Peyer's patch (tissue), 4 donors: ENCODE data around the gene KLHL40.

Experiments
- POLR2A ChIP-seq, 2 donors: fragments of 450-650 bp; IDR thresholded peaks; one replicate each; pipeline ENCODE4 v1.5.1; 2017; ENCODE audit warnings: antibody characterized with exemption in 2 of 2, mild to moderate bottlenecking in 2 of 2, moderate library complexity in 2 of 2
- TF ChIP-seq, protein P1 (sequence below), 6 experiments: fragments of 450-650 bp in 4 of 6; fragments of 200-600 bp in 2 of 6; sonication (generic) in 1 of 6; IDR thresholded peaks; one replicate each; pipeline ENCODE4 v1.5.1; 2017 to 2019; ENCODE audit warnings: antibody characterized with exemption in 6 of 6, mild to moderate bottlenecking in 3 of 6, moderate library complexity in 1 of 6

GRCh38 chr3:42700366-42701288 is 15.3 kb downstream of the KLHL40 start:
- TF ChIP-seq, protein P1, sequence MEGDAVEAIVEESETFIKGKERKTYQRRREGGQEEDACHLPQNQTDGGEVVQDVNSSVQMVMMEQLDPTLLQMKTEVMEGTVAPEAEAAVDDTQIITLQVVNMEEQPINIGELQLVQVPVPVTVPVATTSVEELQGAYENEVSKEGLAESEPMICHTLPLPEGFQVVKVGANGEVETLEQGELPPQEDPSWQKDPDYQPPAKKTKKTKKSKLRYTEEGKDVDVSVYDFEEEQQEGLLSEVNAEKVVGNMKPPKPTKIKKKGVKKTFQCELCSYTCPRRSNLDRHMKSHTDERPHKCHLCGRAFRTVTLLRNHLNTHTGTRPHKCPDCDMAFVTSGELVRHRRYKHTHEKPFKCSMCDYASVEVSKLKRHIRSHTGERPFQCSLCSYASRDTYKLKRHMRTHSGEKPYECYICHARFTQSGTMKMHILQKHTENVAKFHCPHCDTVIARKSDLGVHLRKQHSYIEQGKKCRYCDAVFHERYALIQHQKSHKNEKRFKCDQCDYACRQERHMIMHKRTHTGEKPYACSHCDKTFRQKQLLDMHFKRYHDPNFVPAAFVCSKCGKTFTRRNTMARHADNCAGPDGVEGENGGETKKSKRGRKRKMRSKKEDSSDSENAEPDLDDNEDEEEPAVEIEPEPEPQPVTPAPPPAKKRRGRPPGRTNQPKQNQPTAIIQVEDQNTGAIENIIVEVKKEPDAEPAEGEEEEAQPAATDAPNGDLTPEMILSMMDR (IDR thresholded peaks at IDR 0.05) = no peak
- TF ChIP-seq POLR2A (IDR thresholded peaks at IDR 0.05) = no peak
